Vagina (tissue), 2 donors: Measurements from ENCODE around the gene SEC16A. TPM values are rescaled to one million over a fixed set of nuclear protein-coding genes. Genes with fewer than 3 reads are reported as not detected.

ENCODE experiments used
- DNase-seq, 2 donors: peaks; one replicate each; pipeline ENCODE4 v3.0.0-alpha.2; 2017; ENCODE audit errors: extremely low spot score in 2 of 2
- H3K27ac ChIP-seq: fragments of 200-600 bp; sonication (generic); one replicate; pipeline ENCODE4 v1.5.1; 2019
- H3K27me3 ChIP-seq: fragments of 200-600 bp; sonication (generic); one replicate; pipeline ENCODE4 v1.5.1; 2019
- H3K36me3 ChIP-seq, 2 donors: fragments of 200-600 bp; sonication (generic); one replicate each; pipeline ENCODE4 v1.5.1; 2017 to 2019
- H3K4me1 ChIP-seq: fragments of 200-600 bp; sonication (generic); one replicate; pipeline ENCODE4 v1.5.1; 2019
- H3K4me3 ChIP-seq, 2 donors: fragments of 200-600 bp; sonication (generic); 1 replicate in 1 of 2; 2 replicates in 1 of 2; pipeline ENCODE4 v1.5.1; 2016 to 2019
- H3K9me3 ChIP-seq: fragments of 200-600 bp; sonication (generic); one replicate; pipeline ENCODE4 v1.5.1; 2019
- POLR2A ChIP-seq, 2 donors: fragments of 450-650 bp; IDR thresholded peaks; one replicate each; pipeline ENCODE4 v1.6.1; 2017; ENCODE audit warnings: antibody characterized with exemption in 2 of 2, mild to moderate bottlenecking in 2 of 2, moderate library complexity in 2 of 2
- POLR2AphosphoS5 ChIP-seq, 2 donors: sonication (generic); formaldehyde crosslinking; IDR thresholded peaks; one replicate each; pipeline ENCODE4 v1.9.0; 2017; ENCODE audit warnings: antibody characterized with exemption in 2 of 2, mild to moderate bottlenecking in 2 of 2, low read depth in 1 of 2; ENCODE audit not compliant: insufficient read depth in 1 of 2
- intact Hi-C: fragments of 100-400 bp; cut with DNase I; formaldehyde crosslinking; loops from one replicate; pipeline ENCODE4 v1.15.1; 2023
- total RNA-seq: library from RNA; depleted of rRNA; stranded (reverse); fragments of >200 nt; gene quantifications from one replicate; pipeline ENCODE4 v1.2.3, GENCODE V29; 2016
- TF ChIP-seq, protein P1 (sequence below), 3 experiments: fragments of 450-650 bp in 2 of 3; fragments of 200-600 bp in 1 of 3; sonication (generic) in 1 of 3; IDR thresholded peaks; one replicate each; pipeline ENCODE4 v1.5.1; 2017 to 2019; ENCODE audit warnings: antibody characterized with exemption in 3 of 3, mild to moderate bottlenecking in 2 of 3, moderate library complexity in 2 of 3

SEC16A gene
- total RNA-seq, 1 donor from 2014 or later = 52.3 TPM

DNA sequence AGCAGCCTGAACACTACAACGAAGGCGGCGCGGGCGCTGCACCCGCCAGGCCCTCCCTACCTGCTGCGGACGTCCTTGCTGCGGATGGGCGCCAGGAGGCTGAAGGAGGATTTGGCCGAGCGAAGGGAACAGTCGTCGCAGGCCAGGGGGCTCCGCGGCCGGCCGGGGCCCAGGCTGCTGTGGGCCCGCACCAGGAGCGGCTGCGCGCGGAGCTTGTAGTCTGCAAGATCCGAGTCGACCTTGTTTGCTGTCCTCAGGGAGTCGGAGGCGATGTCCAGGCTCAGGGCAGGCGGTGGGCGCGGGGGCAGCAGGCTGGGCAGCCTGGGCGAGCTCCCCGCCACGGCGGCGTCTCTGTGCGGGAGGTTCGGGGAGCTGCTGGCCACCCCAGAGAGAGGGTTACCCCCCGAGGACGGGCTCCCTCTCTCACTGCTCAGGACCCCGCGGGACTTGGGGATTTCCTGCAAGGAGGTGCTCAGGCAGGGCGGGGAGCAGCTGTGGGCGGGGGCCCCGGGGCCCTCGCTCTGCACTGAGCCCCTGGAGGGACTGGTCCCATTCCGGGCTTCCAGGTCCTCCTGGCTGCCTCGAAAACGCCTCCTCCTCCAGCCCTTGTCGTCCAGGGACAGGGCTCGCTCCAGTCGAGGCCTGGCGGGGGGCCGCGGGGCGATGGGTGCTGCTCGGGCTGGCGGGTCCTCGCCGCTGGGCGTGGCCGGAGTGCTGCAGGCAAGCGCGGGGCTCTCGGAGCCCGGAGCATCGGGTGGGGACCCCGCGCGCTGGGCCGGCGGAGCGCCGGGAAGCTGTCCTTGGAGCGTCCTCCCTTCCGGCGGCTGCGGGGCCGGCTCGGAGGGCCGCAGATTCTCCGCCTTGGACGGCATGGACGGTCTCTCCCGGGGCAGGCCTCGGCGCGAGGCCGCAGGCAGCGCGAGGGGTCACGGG lies 44.0 kb downstream of the SEC16A start:
- H3K27me3 ChIP-seq = no peaks in the 10 kb centered on the region
- TF ChIP-seq POLR2AphosphoS5 (IDR thresholded peaks at IDR 0.05; ENCODE audit: insufficient read depth in 1 of 2, low read depth in 1 of 2) (no peak), POLR2A (IDR thresholded peaks at IDR 0.05) (no peak)
- TF ChIP-seq, protein P1, sequence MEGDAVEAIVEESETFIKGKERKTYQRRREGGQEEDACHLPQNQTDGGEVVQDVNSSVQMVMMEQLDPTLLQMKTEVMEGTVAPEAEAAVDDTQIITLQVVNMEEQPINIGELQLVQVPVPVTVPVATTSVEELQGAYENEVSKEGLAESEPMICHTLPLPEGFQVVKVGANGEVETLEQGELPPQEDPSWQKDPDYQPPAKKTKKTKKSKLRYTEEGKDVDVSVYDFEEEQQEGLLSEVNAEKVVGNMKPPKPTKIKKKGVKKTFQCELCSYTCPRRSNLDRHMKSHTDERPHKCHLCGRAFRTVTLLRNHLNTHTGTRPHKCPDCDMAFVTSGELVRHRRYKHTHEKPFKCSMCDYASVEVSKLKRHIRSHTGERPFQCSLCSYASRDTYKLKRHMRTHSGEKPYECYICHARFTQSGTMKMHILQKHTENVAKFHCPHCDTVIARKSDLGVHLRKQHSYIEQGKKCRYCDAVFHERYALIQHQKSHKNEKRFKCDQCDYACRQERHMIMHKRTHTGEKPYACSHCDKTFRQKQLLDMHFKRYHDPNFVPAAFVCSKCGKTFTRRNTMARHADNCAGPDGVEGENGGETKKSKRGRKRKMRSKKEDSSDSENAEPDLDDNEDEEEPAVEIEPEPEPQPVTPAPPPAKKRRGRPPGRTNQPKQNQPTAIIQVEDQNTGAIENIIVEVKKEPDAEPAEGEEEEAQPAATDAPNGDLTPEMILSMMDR (IDR thresholded peaks at IDR 0.05) = no peak
- H3K4me1 ChIP-seq = peaks cover 32% of the 10 kb centered on the region
- H3K4me3 ChIP-seq = peak overlapping the region; percentile 78 to 92
- peaks cover 0 to 30% of the 10 kb centered on the region in 2 donors for H3K36me3 ChIP-seq
- intact Hi-C loops = no loop called here
- H3K9me3 ChIP-seq = no peaks in the 10 kb centered on the region
- peak overlapping the region; percentile 77 for H3K27ac ChIP-seq
- no peak for DNase-seq

DNA sequence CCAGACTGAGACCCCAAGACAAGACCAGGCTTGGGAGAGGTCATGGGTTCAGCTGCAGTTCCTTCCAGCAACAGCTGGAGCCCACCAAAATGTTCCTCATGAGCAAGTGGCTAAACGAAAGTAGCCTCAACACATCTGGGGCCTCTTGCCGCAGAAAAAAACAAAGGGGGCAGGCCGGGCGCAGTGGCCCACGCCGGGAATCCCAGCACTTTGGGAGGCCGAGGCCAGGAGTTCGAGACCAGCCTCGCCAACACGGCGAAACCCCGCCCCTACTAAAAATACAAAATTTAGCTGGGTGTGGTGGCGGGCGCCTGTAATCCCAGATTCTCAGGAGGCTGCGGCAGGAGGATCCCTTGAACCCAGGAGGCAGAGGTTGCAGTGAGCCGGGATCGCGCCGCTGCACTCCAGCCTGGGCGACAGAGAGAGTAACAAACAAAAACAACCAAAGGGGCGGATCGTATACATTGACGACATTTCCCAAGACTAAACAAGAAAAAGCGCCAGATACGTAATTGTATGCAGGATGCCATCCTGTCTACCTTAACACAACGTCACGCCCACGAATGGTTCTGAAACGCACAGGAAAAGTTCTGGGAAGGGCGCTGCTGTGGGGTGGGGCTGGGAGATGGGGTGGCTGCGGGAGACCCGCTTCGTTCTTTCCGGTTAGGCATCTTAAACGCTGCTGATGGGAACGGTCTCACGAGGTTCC lies 44.8 kb downstream of the SEC16A start:
- Histone ChIP-seq H3K4me1 (peaks cover 32% of the 10 kb centered on the region), H3K27me3 (no peaks in the 10 kb centered on the region), H3K4me3 (peak overlapping the region; percentile 78 to 92), H3K9me3 (no peaks in the 10 kb centered on the region), H3K36me3 (peaks cover 0 to 30% of the 10 kb centered on the region in 2 donors), H3K27ac (peak overlapping the region; percentile 77)
- no peak for DNase-seq
- intact Hi-C loops = no loop called here
- TF ChIP-seq POLR2AphosphoS5 (IDR thresholded peaks at IDR 0.05; ENCODE audit: insufficient read depth in 1 of 2, low read depth in 1 of 2) = no peak
- TF ChIP-seq, protein P1 (IDR thresholded peaks at IDR 0.05) = no peak
- TF ChIP-seq POLR2A (IDR thresholded peaks at IDR 0.05) = no peak

DNA sequence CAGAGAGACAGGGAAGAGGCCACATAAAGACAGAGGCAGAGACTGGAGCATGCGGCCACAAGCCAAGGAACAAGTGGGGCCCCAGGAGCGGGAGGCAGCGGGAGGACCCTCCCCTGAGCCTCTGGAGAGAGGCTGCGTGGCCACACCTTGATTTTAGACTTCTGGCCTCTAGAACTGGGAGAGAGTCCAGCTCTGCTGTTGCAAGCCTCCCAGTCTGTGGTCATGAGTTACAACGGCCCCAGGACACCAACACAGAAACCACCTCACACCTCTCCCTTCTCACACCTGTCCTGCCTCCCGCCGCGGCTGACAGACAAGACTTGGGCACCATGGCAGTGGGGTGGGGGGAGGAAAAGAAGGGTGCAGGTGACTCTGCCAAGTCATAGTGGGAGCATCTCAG lies 45.4 kb downstream of the SEC16A start:
- intact Hi-C loops = no loop called here
- Histone ChIP-seq H3K27ac (no peak overlapping the region), H3K36me3 (peaks cover 0 to 30% of the 10 kb centered on the region in 2 donors)

DNA sequence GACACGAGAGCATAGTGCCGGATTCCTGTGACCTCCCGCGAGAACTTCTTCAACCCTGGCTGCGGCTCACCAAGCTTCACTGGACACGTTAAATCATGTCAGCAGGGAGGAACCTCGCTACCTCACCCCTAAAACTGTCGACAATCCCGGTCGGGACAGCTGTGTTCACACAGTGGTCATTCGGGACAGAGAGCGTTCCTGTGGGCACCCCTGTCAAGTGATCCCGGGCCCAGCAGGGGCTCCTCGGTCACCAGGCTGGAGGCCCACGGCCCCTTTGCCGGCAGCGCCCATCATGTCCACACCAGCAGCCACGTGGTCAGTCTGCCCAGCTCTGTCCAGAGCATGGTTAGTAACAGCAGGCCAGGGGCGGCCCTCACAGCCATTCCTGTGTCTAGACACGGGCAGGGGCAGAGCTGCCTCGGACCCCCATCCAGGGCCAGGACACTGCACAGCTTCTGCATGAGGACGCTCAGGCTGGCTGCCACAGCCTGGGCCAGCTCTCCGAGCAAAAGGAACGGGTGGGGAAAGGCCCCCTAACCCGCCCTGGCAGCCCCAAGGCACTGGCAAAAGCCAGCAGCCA lies 46.7 kb downstream of the SEC16A start:
- H3K4me3 ChIP-seq = no peak overlapping the region
- no peaks in the 10 kb centered on the region for H3K27me3 ChIP-seq
- peaks cover 0 to 26% of the 10 kb centered on the region in 2 donors for H3K36me3 ChIP-seq
- TF ChIP-seq, protein P1 (IDR thresholded peaks at IDR 0.05) = no peak
- TF ChIP-seq POLR2A (IDR thresholded peaks at IDR 0.05) (no peak), POLR2AphosphoS5 (IDR thresholded peaks at IDR 0.05; ENCODE audit: insufficient read depth in 1 of 2, low read depth in 1 of 2) (no peak)
- H3K27ac ChIP-seq = no peak overlapping the region
- no peak for DNase-seq
- no peaks in the 10 kb centered on the region for H3K9me3 ChIP-seq
- peaks cover 32% of the 10 kb centered on the region for H3K4me1 ChIP-seq
- intact Hi-C loops = no loop called here

More for the DNA sequence above, 45.4 kb downstream of the SEC16A start:
- no peak for DNase-seq
- Histone ChIP-seq H3K4me1 (peaks cover 32% of the 10 kb centered on the region), H3K4me3 (peak overlapping the region; percentile 78 to 92), H3K27me3 (no peaks in the 10 kb centered on the region), H3K9me3 (no peaks in the 10 kb centered on the region)
- TF ChIP-seq, protein P1 (IDR thresholded peaks at IDR 0.05) = no peak
- no peak for TF ChIP-seq POLR2A (IDR thresholded peaks at IDR 0.05)
- no peak for TF ChIP-seq POLR2AphosphoS5 (IDR thresholded peaks at IDR 0.05; ENCODE audit: insufficient read depth in 1 of 2, low read depth in 1 of 2)
